ENCODE measurements around the gene LRRC4B.
"Not testable (repeated sequence)": the region's sequence is repeated elsewhere in the genome, so short reads cannot be mapped to it uniquely, and the experiment has no call there.

DNA sequence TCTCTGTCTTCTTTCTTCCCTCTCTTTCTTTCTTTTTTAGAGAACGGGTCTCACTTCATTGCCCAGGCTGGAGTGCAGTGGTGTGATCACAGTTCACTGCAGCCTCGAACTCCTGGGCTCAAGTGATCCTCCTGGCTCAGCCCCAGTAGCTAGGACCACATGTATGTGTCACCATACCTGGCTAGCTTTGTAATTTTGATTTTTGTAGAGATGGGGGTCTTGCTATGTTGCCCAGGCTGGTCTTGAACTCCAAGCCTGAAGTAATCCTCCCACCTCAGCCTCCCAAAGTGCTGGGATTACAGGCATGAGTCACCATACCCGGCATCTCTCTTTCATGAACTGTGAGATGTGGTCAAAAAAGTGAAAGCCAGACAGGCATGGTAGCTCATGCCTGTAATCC is 94.9 kb downstream of the LRRC4B start:
- TF ChIP-seq, protein P1, sequence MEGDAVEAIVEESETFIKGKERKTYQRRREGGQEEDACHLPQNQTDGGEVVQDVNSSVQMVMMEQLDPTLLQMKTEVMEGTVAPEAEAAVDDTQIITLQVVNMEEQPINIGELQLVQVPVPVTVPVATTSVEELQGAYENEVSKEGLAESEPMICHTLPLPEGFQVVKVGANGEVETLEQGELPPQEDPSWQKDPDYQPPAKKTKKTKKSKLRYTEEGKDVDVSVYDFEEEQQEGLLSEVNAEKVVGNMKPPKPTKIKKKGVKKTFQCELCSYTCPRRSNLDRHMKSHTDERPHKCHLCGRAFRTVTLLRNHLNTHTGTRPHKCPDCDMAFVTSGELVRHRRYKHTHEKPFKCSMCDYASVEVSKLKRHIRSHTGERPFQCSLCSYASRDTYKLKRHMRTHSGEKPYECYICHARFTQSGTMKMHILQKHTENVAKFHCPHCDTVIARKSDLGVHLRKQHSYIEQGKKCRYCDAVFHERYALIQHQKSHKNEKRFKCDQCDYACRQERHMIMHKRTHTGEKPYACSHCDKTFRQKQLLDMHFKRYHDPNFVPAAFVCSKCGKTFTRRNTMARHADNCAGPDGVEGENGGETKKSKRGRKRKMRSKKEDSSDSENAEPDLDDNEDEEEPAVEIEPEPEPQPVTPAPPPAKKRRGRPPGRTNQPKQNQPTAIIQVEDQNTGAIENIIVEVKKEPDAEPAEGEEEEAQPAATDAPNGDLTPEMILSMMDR (IDR thresholded peaks at IDR 0.05; ENCODE audit: insufficient read depth, low read depth, low read length): not testable (repeated sequence)
- not testable (repeated sequence) for TF ChIP-seq EZH2 (IDR thresholded peaks at IDR 0.05; ENCODE audit: insufficient read depth, low read length)

All from astrocyte (in vitro differentiated cells and primary cell).